COR-L47 (cell line): ENCODE data around the gene LSS.
"Not testable (repeated sequence)": the region's sequence is repeated elsewhere in the genome, so short reads cannot be mapped to it uniquely, and the experiment has no call there.

Source experiments
- DNase-seq: peaks from one replicate; lab custom pipeline; 2025; lab: John Stamatoyannopoulos, UW

LSS gene

GRCh38 chr21:46152927-46153246 lies 75.7 kb downstream of the LSS start:
- DNase-seq, result no peak

DNA sequence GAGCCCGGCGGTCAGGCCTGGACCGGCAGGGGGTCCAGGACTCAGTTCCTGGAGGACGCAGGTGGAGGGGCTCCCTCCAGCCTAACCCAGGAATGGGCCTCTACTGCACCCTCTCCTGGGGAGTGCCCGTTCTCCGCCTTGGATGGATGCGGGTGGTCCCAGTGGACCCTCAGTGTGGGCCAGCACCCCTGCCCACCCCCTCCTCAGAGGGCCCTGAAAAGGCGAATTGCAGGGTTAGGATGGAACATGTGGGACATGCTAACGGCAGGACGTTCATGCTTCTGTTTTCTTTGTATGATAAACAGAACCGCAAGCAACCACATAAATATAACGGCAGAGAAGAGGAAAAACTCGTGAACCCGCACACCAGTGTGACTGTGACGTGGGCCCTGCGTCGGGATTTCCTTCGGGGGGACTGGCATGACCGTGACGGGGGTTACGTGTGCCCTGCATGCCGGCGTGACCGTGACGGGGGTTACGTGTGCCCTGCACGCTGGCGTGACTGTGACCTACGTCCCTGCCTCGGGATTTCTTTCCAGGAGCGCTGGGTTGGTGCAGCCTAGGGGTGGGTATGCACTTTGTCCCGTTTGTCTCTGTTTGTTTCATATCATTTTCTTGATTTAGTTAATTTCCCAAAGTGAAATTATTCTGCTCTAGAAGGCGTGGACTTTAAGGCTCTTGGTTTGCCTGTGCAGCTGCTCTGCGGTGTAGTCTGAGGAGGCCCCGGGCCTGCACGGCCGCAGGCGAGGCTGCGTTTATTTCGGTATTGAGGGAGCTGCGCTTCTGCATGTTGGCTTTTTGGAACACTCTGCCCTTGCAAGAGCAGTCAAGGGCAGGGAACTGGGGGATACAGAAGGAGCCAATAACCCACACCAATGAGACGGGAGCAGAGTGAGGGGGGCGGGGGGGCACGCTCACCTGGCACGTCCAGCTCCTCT lies 76.3 kb downstream of the LSS start:
- DNase-seq, result no peak

- no peak for DNase-seq
Observed at GRCh38 chr21:46151261-46151988, 77.1 kb downstream of the LSS start.

DNA sequence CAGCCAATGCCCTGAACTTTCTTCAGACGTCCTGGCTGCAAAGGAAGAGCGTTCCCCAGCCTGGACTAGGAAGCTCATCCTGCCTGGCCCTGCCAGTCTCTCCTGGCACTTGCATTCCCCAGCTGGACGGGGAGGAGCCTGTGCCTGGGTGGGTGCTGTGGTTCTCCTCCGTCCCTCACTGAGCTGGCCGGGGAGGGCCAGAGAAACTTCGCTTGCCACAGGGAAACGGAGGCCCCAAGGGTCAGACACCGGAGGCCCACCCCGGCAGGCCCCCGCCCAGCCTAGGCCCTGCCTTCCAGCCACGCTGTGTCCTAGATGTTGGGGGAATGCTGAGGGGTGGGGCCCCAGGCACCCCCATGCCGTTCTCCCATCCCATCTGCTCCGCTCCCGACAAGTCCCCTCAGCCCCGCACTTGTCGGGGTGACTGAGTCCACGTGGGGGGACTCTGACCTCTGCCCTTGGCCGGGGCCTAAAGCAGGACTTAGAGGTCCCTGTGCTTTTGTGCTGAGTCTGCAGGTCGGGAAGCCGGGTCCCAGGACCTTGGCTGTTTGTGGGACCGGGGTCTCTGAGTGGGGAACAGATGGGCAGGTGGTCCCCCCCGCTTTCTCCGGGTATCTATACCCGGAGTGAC lies 78.0 kb downstream of the LSS start:
- no peak for DNase-seq

DNA sequence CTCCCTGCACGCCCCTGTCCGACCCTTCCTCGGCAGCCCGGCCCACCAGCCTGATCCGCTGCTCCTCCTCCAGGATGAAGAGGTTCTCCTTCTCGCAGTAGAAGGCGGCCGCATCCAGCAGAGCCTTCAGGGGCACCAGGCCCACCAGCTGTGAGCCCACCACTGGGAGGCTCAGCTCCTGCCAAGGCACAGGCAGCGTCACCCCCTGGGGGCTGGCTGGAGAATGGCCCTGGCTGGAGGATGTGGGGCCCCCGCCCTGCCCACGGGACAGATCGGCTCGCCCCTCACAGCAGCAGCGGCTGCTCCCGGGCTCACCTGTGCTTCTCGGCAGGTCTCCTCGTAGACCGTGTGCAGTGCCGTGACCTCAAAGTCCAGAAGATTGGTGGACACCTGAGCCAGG lies 78.5 kb downstream of the LSS start:
- no peak for DNase-seq

GRCh38 chr21:46149205-46149901 lies 79.2 kb downstream of the LSS start:
- no peak for DNase-seq

DNA sequence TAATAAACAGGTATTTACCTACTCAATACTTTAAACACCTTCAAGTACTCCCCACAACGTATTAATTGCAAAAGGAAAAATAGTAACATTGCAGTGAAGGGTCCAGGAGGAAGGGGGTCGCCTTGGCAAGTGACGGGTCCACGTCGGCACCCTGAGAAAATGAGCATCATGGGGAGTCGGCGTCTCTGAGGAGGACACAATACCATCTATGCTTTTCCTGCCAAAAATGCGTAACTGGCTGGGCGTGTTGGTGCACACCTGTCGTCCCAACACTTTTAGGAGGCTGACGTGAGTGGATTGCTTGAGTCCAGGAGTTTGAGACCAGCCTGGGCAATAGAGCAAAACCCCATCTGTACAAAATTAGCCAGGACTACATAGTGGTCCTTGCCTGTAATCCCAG lies 80.5 kb downstream of the LSS start:
- no peak for DNase-seq

DNA sequence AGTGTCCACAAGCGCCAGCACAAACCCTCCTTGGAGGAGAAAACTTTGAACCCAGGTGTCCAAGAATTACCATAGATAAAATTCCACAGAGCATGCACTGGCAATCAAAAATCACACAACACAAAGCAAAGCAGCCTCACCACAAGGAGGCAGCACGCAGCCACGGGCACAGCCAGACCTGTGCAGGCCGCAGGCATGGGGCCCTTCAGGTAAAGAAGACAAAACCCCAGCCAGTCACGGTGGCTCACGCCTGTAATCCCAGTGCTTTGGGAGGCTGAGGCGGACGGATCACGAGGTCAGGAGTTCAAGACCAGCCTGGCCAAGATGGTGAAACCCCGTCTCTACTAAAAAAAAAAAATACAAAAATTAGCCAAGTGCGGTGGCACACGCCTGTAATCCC lies 81.1 kb downstream of the LSS start:
- not testable (repeated sequence) for DNase-seq

- DNase-seq, result no peak
Observed at GRCh38 chr21:46146856-46147255, 81.7 kb downstream of the LSS start.

DNA sequence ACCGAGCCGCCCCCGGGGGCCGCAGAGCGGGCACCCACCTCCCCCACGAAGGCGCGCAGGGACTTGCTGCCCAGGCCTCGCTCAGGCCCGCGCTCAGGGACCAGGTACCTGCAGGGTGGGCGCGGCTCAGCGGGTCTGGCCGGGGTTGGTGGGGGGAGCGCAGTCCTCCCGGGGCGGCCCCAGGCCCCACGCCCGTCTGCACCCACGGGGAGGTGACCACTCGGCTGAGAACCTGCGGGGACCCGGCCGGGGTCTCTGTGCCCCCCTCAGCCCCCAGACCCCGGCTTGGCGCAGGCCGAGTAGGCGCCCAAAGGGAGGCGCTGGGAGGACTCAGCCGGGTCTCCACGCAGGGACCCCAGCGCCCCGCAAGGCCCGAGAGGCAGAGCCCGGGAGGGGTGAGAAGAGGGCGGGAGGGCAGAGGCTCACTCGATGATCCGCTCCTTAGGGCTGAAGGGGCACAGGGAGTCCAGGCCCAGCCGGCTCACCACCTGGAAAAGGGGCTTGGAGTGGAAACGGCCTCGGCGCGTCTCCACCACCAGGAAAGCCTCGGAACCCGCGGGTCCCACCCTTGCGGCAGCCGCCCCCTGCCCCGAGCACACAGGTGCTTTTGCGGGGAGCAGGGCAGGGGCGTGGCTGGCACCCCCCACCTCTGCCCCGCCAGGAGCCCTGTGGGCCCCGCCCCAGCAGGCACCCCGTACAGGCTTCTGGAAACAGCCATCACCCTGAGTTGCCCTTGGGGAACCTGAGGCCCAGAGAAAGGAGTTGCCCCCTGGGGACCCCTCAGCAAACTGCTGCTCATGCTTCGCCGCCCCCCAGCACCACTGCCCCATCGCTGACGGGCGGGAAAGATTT lies 82.5 kb downstream of the LSS start:
- DNase-seq, result no peak

GRCh38 chr21:46145159-46145839 lies 83.3 kb downstream of the LSS start:
- DNase-seq, result no peak

DNA sequence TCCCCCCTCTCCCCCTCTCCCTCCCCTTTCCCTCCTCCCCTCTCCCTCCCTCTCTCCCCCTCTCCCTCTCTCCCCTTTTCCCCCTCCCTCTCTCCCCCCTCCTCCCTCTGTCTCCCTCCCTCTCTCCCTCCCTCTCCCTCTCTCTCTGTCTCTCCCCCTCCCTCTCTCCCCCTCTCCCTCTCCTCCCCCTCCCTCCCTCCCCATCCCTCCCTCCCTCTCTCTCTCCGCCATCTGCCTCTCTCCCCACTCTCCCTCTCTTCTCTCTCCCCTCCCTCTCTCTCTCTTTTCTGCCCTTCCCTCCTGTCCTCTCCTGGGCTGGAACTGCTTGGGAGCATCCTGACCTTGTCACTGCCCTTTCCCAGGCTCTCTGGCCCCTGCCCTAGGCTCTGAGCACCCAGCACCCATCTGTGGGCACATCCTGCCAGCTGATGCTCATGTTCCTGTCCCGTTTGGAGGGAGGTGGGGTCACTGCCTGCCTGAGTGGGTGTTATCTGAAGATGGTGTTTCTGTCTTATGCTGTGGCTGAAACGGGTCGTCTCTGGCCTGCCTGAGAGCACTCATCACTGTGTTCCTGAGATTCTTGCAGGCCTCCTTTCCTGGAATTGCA lies 84.0 kb downstream of the LSS start:
- DNase-seq, result no peak

DNA sequence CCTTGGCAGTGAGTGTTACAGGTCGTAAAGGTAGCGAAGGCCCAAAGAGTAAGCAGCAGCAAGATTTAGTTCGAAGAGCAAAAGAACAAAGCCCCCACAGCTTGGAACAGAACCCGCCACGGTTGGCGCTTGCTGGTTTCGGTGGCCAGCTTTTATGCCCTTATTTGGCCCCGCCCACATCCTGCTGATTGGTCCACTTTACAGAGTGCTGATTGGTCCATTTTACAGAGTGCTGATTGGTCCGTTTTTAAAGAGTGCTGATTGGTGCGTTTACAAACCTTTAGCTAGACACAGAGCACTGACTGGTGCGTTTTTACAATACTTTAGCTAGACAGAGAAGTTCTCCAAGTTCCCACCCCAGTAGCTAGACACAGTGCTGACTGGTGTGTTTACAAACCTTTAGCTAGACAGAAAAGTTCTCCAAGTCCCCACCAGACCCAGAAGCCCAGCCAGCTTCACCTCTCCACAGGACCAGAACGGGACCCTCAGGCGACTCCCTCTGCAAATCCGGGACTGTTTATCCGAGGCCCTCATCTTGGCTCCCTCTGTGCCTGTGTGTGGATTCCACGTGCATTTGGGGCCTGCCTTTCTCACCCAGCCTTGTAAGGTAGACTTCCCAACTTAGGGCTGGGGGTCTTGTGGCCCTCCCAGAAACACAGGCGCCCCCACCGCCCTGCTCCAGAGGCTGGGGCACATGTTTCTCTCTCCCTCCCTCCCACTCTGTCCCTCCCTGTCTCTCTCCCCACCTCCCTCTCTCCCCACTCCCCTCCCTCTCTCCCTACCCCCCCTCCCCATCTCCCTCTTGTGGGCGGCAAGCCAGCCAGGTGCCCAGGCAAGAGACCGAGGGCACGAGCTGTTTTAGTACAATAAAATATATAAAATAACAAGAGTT lies 85.7 kb downstream of the LSS start:
- no peak for DNase-seq

GRCh38 chr21:46141767-46142581 lies 86.6 kb downstream of the LSS start:
- no peak for DNase-seq

DNA sequence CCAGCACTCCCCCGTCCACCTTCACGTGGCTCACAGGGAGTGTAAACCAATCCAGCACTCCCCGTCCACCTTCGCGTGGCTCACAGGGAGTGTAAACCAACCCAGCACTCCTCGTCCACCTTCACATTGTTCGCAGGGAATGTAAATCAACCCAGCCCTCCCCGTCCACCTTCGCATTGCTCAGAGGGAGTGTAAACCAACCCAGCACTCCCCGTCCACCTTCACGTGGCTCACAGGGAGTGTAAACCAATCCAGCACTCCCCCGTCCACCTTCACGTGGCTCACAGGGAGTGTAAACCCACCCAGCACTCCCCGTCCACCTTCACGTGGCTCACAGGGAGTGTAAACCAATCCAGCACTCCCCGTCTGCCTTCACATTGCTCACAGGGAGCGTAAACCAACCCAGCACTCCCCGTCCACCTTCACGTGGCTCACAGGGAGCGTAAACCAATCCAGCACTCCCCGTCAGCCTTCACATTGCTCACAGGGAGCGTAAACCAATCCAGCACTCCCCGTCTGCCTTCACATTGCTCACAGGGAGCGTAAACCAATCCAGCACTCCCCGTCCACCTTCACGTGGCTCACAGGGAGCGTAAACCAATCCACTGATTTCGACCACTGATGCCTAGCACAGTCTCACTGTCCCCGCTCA lies 88.1 kb downstream of the LSS start:
- not testable (repeated sequence) for DNase-seq

GRCh38 chr21:46139686-46140085 lies 88.9 kb downstream of the LSS start:
- no peak for DNase-seq

DNA sequence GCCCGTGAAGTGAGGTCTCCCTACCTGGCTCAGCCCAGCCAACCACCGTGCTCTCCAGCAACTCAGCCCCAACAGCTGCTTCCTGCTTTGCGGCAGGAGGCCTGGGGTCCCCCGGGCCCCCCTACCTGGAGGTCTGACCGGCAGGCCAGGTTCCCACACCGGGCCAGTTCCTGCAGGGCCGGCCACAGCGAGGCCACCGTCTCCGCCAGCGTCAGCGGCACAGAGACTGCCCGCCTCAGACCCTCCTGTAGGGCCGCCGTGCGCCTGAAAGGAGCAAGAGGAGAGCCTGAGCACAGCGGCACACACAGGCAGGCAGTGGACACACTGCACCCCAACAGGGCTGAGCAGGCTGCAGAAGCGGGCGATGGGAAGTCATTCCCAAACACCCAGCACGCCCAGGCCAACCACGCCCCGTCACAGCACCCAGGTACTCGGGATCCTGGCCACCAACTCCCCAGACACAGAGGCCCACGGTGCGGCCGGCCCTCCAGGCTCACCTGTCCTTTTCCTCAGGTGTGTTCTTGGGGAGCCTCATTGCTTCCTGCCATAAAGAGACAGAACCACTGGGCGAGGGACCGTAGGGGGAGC lies 90.1 kb downstream of the LSS start:
- no peak for DNase-seq
